Measurements from ENCODE around the gene SOX11.

The SOX11 gene

DNA sequence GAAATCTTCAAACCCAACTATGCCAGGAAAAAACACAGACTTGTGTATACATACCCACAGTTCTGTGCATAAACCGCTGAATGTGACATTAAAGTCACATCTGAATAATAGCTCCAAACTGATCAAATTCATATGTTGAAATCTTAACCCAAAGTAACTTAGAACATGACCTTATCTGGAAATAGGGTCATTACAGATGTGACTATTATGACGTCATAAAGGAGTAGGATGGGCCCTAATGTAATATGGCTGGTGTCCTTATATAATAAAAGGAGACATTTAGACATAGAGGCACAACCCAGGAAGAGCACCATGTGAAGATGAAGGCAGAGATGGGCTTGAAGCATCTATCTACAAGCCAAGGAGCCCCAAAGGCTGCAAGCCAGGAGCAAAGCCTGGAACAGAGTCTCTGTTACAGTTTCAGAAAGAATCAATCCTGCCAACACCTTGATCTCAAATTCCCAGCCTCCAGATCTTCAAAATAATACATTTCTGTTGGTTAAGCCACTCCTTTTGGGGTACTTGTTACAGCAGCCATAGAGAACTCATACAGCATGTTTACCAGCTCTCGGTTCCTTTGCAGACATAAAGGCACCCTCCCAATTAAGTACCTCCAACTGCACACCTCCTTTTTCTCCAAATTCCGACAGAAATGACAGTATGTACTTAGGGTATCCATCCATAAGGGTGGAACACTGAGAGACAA, 27.6 kb downstream of the SOX11 start:
- no peak for TF ChIP-seq CTCF (IDR thresholded peaks at IDR 0.05; ENCODE audit: borderline replicate concordance, control extremely low read depth, extremely low read depth, insufficient read depth, missing control alignments)
- in situ Hi-C loops (cut with MboI; ENCODE audit: low sequenced_read_pairs, unreplicated experiment) = no loop called here
- DNase-seq (ENCODE audit: low spot score) = no peak

GRCh38 chr2:5720426-5720825, 28.2 kb downstream of the SOX11 start:
- DNase-seq (ENCODE audit: low spot score) = no peak
- TF ChIP-seq CTCF (IDR thresholded peaks at IDR 0.05; ENCODE audit: borderline replicate concordance, control extremely low read depth, extremely low read depth, insufficient read depth, missing control alignments) = no peak
- in situ Hi-C loops (cut with MboI; ENCODE audit: low sequenced_read_pairs, unreplicated experiment) = no loop called here

- in situ Hi-C loops (cut with MboI; ENCODE audit: low sequenced_read_pairs, unreplicated experiment) = no loop called here
- no peak for DNase-seq (ENCODE audit: low spot score)
Observed at GRCh38 chr2:5722236-5722635, 30.1 kb downstream of the SOX11 start.

DNA sequence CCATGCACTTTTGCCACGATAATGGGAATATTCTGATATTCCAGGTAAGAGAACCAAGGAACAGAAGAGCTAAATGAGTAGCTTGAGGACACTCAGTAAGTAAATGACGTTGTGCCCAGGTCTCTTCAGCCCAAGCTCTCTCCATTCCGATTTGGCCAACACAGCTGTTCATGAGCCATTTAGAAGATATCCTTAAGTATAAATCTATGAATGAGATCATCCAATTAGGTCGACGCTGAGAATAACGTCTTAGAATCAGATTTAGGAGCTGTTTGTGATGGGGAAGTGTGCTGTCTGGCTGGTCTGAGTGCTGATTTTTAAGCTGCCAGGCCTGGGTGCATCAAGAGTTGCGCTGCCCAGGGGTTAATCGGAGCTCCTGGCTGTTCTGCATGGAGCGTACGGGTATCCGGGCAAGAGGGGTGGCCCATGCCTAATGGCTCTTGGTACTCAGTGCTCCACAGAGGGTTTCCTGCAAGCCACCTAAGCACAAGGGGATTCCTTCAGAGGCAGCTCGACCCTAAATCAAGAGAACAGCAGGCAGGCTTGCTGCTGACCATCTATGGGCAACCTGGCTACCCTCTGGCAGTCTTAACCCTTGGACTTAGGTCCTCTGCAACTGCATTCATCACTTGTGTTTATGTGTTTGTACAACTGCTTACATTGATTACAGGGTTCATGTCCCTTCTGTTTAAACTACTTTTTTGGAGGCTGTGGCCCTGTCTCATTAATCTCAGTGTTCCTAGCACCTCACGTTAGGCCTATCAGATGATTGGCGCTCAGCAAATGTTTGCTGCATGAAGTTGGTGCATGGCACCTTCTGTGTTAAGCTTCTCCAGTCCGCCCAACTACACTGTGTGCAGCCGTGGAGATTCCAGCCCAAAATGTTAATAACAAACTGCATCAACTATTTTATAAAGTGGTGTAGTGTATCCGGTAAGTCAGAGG, 31.9 kb downstream of the SOX11 start:
- no peak for DNase-seq (ENCODE audit: low spot score)
- in situ Hi-C loops (cut with MboI; ENCODE audit: low sequenced_read_pairs, unreplicated experiment) = no loop called here
- TF ChIP-seq CTCF (IDR thresholded peaks at IDR 0.05; ENCODE audit: borderline replicate concordance, control extremely low read depth, extremely low read depth, insufficient read depth, missing control alignments) = no peak

More at GRCh38 chr2:5722236-5722635, 30.1 kb downstream of the SOX11 start:
- no peak for TF ChIP-seq CTCF (IDR thresholded peaks at IDR 0.05; ENCODE audit: borderline replicate concordance, control extremely low read depth, extremely low read depth, insufficient read depth, missing control alignments)

GRCh38 chr2:5725072-5725471, 32.9 kb downstream of the SOX11 start:
- in situ Hi-C loops (cut with MboI; ENCODE audit: low sequenced_read_pairs, unreplicated experiment) = no loop called here
- DNase-seq (ENCODE audit: low spot score) = no peak
- no peak for TF ChIP-seq CTCF (IDR thresholded peaks at IDR 0.05; ENCODE audit: borderline replicate concordance, control extremely low read depth, extremely low read depth, insufficient read depth, missing control alignments)

DNA sequence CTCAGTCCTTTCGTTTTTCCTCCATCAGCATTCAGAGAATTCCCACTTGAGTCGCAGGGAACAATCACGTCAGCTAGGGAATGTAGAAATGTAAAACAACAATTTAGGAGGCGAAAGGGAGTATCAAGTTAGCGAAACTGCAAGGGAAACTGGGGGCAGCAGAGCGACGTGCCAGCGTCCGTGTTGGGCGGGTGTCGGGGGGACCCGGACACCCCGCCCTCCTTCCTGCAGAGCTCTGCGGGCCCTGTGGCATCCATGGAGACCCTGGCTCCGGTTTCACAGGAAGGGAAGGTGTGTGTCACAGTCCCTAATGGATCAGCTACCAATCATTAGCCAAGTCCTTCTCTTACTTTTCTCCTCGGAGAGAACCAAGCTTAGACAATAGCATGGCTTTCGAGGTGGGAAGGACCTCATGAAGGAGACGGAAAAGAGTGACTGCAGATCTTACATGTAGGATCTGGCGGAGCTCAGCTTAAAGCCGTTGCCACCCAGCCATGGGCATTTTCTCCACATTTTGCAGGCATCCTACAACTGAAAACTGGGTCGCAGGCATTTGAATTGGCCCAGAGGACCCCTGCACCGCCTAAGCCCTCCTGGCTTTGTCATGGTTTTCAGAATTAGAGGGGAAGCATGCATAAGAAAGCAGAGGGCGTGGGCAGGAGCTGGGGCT, 33.7 kb downstream of the SOX11 start:
- TF ChIP-seq CTCF (IDR thresholded peaks at IDR 0.05; ENCODE audit: borderline replicate concordance, control extremely low read depth, extremely low read depth, insufficient read depth, missing control alignments) = no peak
- in situ Hi-C loops (cut with MboI; ENCODE audit: low sequenced_read_pairs, unreplicated experiment) = no loop called here
- no peak for DNase-seq (ENCODE audit: low spot score)
